Smooth muscle cell (in vitro differentiated cells): ENCODE data around the gene PLEKHM2. TPM values are rescaled to one million over a fixed set of nuclear protein-coding genes. Genes with fewer than 3 reads are reported as not detected.

Experiments used
- DNase-seq: peaks from one replicate; lab custom pipeline; 2025; ENCODE audit not compliant: unreplicated experiment; lab: John Stamatoyannopoulos, UW
- H2AFZ ChIP-seq: fragments of 200-600 bp; sonication (generic); 2 replicates; pipeline ENCODE4 v1.6.0; 2016; ENCODE audit warnings: antibody characterized with exemption, low read depth, mild to moderate bottlenecking
- H3F3A ChIP-seq: fragments of 200-600 bp; sonication (generic); 2 replicates; pipeline ENCODE4 v1.6.0; 2017; ENCODE audit warnings: antibody characterized with exemption, low read depth
- H3K27ac ChIP-seq: fragments of 200-600 bp; sonication (generic); 2 replicates; pipeline ENCODE4 v1.5.1; 2016; ENCODE audit warnings: low read depth, mild to moderate bottlenecking
- H3K27me3 ChIP-seq: fragments of 200-600 bp; sonication (generic); 2 replicates; pipeline ENCODE4 v1.6.1; 2016; ENCODE audit warnings: low read depth, mild to moderate bottlenecking
- H3K36me3 ChIP-seq: fragments of 200-600 bp; sonication (generic); 2 replicates; pipeline ENCODE4 v1.5.1; 2016; ENCODE audit warnings: low read depth
- H3K4me1 ChIP-seq: fragments of 200-600 bp; sonication (generic); 2 replicates; pipeline ENCODE4 v1.5.1; 2016; ENCODE audit warnings: low read depth
- H3K4me2 ChIP-seq: fragments of 200-600 bp; sonication (generic); 2 replicates; pipeline ENCODE4 v1.6.0; 2016; ENCODE audit warnings: mild to moderate bottlenecking
- H3K4me3 ChIP-seq: fragments of 200-600 bp; sonication (generic); 2 replicates; pipeline ENCODE4 v1.5.1; 2016; ENCODE audit warnings: mild to moderate bottlenecking
- H3K79me2 ChIP-seq: fragments of 200-600 bp; sonication (generic); 2 replicates; pipeline ENCODE4 v1.6.0; 2016; ENCODE audit warnings: low read depth, mild to moderate bottlenecking
- H3K9ac ChIP-seq: fragments of 200-600 bp; sonication (generic); 2 replicates; pipeline ENCODE4 v1.6.0; 2016; ENCODE audit warnings: low read depth
- H3K9me3 ChIP-seq: fragments of 200-600 bp; sonication (generic); replicated peaks from 2 replicates; pipeline ENCODE4 v1.5.1; 2016; ENCODE audit warnings: low read depth
- H4K20me1 ChIP-seq: fragments of 200-600 bp; sonication (generic); 2 replicates; pipeline ENCODE4 v1.6.0; 2016; ENCODE audit warnings: low read depth
- WGBS: methylation state at CpG from one replicate; pipeline ENCODE4 v1.1.7; 2016; ENCODE audit warnings: low lambda C conversion rate; 5-methylcytosine and 5-hydroxymethylcytosine counted together
- polyA plus RNA-seq: library from polyadenylated mRNA; unstranded; fragments of >200 nt; fragmentation: Nextera tagmentation; extraction: Ambion mirVana; gene quantifications from 2 replicates; pipeline ENCODE4 v1.2.1, GENCODE V29; 2016
- total RNA-seq: library from RNA; depleted of rRNA; stranded (reverse); fragments of >200 nt; gene quantifications from 2 replicates; pipeline ENCODE4 v1.2.3, GENCODE V29; 2014
- TF ChIP-seq, protein P1 (sequence below): fragments of 200-600 bp; sonication (generic); IDR thresholded peaks from 2 replicates; pipeline ENCODE4 v1.5.1; 2017; ENCODE audit warnings: borderline replicate concordance, mild to moderate bottlenecking, antibody characterized with exemption; ENCODE audit not compliant: insufficient read depth, poor library complexity, severe bottlenecking

PLEKHM2 gene
- total RNA-seq (29.5 and 39.6 TPM in 2 replicates), polyA plus RNA-seq (26.5 and 32.0 TPM in 2 replicates)

- Histone ChIP-seq H3K27me3 (no peaks in the 10 kb centered on the region), H3K9me3 (no peaks in the 10 kb centered on the region), H3K9ac (peak within 1 kb of the TSS; percentile 99), H3K4me3 (peak within 1 kb of the TSS; percentile 99), H3K4me1 (peaks cover 10% of the 10 kb centered on the region), H3K36me3 (no peaks in the 10 kb centered on the region), H4K20me1 (peaks cover 42% of the 10 kb centered on the region), H3K79me2 (peaks cover 46% of the 10 kb centered on the region), H3K4me2 (peak within 1 kb of the TSS; percentile 94), H3K27ac (peak within 1 kb of the TSS; percentile 90), H2AFZ (peak within 1 kb of the TSS; percentile 79), H3F3A (peaks cover 12% of the 10 kb centered on the region)
- TF ChIP-seq, protein P1, sequence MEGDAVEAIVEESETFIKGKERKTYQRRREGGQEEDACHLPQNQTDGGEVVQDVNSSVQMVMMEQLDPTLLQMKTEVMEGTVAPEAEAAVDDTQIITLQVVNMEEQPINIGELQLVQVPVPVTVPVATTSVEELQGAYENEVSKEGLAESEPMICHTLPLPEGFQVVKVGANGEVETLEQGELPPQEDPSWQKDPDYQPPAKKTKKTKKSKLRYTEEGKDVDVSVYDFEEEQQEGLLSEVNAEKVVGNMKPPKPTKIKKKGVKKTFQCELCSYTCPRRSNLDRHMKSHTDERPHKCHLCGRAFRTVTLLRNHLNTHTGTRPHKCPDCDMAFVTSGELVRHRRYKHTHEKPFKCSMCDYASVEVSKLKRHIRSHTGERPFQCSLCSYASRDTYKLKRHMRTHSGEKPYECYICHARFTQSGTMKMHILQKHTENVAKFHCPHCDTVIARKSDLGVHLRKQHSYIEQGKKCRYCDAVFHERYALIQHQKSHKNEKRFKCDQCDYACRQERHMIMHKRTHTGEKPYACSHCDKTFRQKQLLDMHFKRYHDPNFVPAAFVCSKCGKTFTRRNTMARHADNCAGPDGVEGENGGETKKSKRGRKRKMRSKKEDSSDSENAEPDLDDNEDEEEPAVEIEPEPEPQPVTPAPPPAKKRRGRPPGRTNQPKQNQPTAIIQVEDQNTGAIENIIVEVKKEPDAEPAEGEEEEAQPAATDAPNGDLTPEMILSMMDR = no peak
- WGBS = 0% methylated on average over 11 of the region's 52 CpGs
- no peak for DNase-seq
These were observed at the start of gene PLEKHM2 for GRCh38 chr1:15684042-15684461. Gene PLEKHM2, plus strand, starts transcription at chr1:15684320. Its CDS starts 239 bp downstream, at chr1:15684559.

DNA sequence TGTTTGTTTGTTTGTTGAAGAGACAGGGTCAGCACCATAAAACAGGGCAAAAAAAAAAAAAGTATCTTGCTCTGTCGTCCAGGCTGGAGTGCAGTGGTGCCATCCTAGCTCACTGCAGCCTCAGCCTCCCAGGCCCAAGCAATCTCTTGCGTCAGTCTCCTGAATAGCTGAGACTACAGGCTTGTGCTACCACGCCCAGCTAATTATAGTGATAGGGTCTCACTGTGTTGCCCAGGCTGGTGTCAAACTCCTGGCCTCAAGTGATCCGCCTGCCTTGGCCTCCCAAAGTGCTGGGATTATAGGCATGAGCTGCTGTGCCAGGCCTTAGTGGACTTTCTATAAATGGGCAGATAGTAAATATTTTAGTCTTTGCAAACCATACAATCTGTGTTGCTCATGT lies 47.7 kb upstream of the PLEKHM2 start:
- Histone ChIP-seq H3F3A (no peaks in the 10 kb centered on the region), H3K4me1 (no peaks in the 10 kb centered on the region), H3K4me2 (no peak overlapping the region), H3K4me3 (no peak overlapping the region), H3K79me2 (no peaks in the 10 kb centered on the region), H3K36me3 (peaks cover 17% of the 10 kb centered on the region), H3K27ac (no peak overlapping the region), H2AFZ (no peak overlapping the region), H3K27me3 (no peaks in the 10 kb centered on the region), H4K20me1 (no peaks in the 10 kb centered on the region), H3K9ac (no peak overlapping the region), H3K9me3 (no peaks in the 10 kb centered on the region)
- DNase-seq = no peak
- 96% methylated on average over 4 of the region's 4 CpGs for WGBS
- TF ChIP-seq, protein P1 = no peak

DNA sequence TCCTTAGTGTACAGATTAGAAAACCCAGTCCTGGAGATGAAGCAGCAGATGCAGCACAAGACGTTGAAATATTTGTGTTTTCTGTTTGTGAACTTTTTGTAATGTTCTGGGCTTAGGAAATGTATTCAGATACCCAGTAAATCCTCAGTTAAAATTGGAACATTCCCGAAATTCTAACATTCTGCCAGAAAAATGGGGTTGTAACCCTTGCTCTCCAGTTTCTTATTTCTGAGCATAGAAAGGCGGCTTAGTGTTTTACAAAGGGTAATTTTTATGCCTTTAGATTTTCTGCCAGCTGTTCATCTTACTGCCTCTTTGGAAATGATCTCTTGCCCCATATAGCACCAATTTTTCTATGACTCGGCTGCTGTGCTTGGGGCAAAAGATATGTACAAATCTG lies 46.3 kb upstream of the PLEKHM2 start:
- no peak overlapping the region for H3K4me3 ChIP-seq
- no peak overlapping the region for H2AFZ ChIP-seq
- H3K27ac ChIP-seq = no peak overlapping the region
- WGBS = 95% methylated on average over 4 of the region's 4 CpGs
- no peaks in the 10 kb centered on the region for H3K9me3 ChIP-seq
- H3K4me2 ChIP-seq = no peak overlapping the region
- H4K20me1 ChIP-seq = no peaks in the 10 kb centered on the region
- no peaks in the 10 kb centered on the region for H3F3A ChIP-seq
- no peak for DNase-seq
- no peaks in the 10 kb centered on the region for H3K27me3 ChIP-seq
- TF ChIP-seq, protein P1 = no peak
- no peaks in the 10 kb centered on the region for H3K4me1 ChIP-seq
- peaks cover 17% of the 10 kb centered on the region for H3K36me3 ChIP-seq
- no peak overlapping the region for H3K9ac ChIP-seq
- H3K79me2 ChIP-seq = no peaks in the 10 kb centered on the region

DNA sequence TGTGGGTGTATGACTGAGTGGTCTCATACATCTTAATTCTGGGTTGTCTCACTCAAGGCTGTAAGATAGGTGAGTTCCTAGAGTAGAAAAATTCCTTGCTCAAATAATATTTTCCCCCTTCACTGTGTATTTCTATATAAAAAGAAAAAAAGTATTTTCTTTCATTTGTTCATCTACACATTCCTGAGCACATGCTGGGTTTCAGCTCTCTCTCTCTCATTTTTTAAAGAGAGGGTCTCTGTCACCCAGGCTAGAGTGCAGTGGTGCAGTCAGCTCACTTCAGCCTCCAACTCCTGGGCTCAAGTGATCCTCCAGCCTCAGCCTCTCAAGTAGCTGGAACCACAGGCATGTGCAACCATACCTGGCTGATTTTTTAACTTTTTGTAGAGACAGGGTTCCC lies 44.9 kb upstream of the PLEKHM2 start:
- Histone ChIP-seq H3K9ac (no peak overlapping the region), H3K27me3 (no peaks in the 10 kb centered on the region), H3K4me2 (no peak overlapping the region), H3K4me1 (no peaks in the 10 kb centered on the region), H4K20me1 (no peaks in the 10 kb centered on the region), H3K4me3 (no peak overlapping the region), H3F3A (no peaks in the 10 kb centered on the region), H3K9me3 (no peaks in the 10 kb centered on the region), H2AFZ (no peak overlapping the region), H3K36me3 (peaks cover 12% of the 10 kb centered on the region), H3K79me2 (no peaks in the 10 kb centered on the region), H3K27ac (no peak overlapping the region)
- DNase-seq = no peak
- TF ChIP-seq, protein P1 = no peak
